HG03159 (cell line): ENCODE results near the gene CAST.

Experiments
- ATAC-seq: cut with Tn5 transposase; IDR thresholded peaks from one replicate; pipeline ENCODE4 v1.9.1; 2021; ENCODE audit warnings: mild to moderate bottlenecking, moderate library complexity; ENCODE audit not compliant: unreplicated experiment

The CAST gene

GRCh38 chr5:96642281-96642640 is 19.9 kb upstream of the CAST start:
- ATAC-seq = no peak

DNA sequence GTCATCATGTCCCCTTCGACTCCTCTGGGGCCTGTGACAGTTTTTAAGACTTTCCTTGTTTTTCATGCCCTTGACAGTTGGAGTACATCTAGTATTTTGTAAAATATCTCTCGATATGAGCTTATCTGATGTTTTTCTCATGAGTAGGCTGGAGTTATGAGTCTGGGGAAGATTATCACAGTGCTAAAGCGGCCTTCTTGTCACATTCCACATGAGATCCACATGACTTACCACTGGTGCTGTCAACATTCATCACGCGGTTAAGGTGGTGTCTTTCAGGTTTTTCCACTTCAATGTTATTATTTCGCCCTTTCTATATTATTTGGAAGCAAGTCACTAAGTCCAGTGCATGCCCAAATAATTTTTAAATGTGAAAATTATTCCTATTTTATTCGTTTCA is 17.1 kb upstream of the CAST start:
- no peak for ATAC-seq

DNA sequence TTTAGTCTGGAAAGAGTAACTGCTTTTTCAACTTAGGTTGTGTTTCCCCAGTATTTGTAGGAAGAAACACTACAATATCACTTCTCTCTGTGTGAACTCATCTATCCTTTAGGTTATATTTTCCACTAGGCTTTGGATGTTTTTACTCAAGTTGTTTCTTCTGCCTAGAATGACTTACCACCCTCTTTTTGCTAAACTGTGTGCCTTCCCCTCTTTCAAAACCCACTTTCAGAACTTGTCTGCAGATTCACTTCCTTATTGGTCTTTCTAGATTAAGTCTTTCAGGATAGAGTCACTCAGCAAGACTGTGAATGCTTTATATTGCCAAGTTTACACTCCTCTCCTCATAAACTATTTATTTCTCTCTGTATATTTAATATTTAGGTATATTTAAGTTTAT is 14.2 kb upstream of the CAST start:
- peak; percentile 80 for ATAC-seq

DNA sequence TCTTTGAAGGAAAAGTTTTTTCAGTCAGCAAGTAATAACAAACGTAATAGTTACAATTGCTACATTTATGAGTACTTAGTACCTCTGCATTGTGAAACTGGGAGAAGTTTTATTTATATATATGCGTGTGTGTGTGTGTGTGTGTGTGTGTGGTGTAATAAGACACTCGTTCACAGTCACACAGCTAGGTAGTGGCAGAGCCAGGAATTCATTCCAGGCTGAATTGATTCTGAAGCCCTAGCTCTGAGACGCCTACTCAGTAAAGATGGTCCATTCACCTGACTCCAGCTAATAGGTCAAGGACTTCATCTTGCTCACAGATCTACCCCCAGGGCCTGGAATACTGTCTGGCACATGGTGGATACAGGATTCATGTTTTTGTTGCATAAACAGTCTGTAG is 13.6 kb upstream of the CAST start:
- ATAC-seq = no peak

DNA sequence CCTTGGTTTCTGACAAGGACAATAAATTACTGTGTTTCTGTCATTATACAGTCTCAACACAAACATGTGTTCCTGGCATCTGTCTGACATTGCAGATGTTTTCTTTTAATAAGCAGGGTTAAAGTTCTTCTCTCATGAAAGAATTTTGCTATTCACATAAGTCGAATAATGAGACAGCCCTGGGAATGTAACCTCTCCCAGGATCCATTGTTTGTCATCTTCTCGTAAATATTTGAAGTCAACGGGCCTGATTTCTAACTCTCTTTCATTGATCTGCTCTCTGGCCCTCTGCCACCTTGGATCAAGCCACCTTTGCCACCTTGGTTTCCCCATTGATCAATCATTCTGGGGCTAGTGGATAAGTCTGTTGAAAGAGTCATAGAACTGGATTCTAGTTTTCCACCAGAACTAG is 12.9 kb upstream of the CAST start:
- no peak for ATAC-seq

- ATAC-seq = no peak
Observed at GRCh38 chr5:96649681-96650540, 12.3 kb upstream of the CAST start.

- ATAC-seq = peak; percentile 45
Observed at GRCh38 chr5:96651047-96651446, 11.1 kb upstream of the CAST start.

DNA sequence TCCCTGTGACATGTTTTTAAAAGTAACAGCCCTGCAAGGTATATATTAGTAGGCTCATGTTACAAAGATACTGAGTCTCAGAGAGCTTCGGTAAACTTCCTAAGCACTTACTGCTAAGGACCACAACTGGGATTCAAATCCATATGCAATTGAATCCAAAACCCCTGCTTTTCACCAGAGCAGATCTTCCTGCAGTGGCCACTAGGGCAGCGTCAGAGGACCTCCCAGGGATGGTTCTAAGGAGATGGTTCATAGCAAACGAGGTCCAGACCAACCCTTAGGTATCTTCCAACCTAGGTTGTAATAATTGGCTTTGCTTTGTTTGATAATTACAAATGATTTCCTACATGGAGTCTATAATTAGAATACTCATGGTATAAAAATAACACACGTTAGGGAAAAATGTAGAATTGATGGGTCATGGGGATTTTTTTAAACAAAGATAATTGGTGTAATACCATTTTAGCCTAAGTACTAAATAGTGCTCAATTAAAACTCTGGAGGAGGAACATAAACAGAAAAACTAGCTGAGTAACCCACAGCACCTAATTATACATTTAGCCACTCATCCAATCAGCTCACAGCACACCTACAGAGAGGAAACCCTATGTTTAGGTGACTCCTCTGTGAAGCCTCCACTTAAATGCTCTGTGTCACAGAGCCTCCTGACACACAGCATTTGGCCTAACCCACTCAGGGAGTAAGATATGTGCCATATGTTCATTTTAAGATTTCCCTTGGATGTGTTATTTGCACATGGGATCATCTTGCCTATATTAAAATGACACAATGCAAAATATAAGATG is 10.0 kb upstream of the CAST start:
- ATAC-seq = no peak

- no peak for ATAC-seq
Observed at GRCh38 chr5:96652769-96653454, 9.3 kb upstream of the CAST start.

DNA sequence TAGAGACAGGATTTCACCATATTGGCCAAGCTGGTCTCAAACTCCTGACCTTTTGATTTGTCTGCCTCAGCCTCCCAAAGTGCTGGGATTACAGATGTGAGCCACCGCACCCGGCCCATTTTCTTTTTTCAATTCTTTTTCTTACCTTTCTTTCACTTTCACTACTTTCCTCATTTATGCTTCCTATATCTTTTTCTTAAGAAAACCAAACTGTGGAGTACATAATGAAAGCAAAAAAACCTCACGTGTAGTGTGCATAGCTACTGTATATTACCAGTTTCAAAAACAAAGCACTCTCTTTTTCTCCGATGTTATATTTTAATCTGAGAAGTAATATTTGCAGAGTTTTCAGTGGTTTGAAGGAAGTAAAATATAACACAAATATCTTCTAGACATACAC is 8.0 kb upstream of the CAST start:
- ATAC-seq = no peak

DNA sequence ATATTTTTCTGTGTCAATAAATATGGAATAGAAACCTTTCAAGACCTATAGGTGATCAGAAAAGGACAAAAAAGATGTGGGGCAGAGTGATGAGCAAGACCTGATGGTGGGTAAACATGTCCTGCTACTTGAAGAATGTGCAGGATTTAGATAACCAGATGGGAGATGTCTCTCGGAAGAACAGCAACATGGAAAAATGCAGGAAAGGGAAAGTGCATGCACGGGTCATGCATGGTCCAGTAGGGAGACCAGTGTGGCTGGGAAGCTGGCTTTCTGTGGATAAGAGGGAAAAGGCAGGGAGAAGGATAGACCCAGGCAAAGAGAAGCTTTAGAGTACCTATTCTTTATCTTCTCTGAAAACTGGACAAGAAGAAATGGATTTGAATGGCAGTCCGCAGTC is 7.1 kb upstream of the CAST start:
- no peak for ATAC-seq

DNA sequence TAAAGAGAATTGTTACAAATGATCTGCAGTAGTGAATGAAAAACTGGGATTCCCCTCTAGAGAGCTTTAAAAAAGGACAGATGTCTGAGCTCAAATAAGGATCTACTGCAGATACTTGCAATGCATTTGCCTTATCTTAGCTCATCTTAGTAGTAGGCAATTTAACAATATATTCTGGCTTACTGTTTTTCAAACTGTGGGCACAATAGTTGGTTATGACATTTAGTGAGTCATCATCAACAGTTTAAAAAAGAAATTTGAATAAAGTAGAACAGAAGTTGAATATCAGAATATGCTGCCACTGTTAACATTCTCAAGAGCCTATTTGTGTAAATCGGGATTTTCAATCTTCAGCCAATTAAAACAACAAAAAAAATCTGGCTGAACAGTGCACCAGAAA is 6.7 kb upstream of the CAST start:
- no peak for ATAC-seq

GRCh38 chr5:96657068-96657467 is 5.1 kb upstream of the CAST start:
- peak; percentile 64 for ATAC-seq

GRCh38 chr5:96658272-96658671 is 3.9 kb upstream of the CAST start:
- no peak for ATAC-seq

- ATAC-seq = no peak
Observed at GRCh38 chr5:96659170-96659569, 3.0 kb upstream of the CAST start.

DNA sequence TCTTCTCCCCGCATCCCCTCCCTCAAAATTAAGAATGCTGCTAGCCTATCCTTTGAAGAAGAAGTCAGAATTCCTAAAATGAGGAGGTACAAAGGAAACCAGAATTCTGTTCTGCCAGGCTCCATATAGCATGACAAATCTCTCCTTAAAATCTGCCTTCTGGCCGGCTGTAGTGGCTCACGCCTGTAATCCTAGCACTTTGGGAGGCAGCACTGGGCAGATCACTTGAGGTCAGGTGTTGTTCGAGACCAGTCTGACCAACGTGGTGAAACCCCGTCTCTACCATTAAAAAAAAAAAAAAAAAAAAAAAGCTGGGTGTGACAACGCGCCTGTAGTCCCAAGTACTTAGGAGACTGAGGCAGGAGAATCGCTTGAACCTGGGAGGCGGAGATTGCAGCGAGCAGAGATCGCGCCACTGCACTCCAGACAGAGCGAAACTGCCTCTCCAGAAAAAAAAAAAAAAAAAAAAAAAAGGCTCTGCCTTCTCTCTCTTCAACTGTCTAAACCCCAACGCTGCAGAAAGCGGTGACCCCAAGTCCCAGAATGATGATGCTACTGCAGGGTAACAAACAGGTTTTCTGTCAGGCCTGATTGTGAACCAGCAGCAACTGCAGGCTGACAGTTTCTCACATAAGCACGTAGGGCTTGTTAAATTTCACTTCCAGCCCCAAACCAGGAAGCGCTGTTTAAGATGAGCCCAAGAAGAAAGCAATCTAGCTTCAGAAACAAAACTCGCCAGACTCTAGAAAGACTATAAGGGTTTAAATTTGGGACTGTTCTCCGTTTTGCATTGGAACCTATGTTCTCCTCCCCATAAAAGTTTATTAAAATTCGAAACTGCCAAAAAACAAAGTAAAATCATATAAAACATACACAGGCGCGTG is 963 bp upstream of the CAST start:
- ATAC-seq = peak; percentile 29

- peak; percentile 55 for ATAC-seq
Observed at GRCh38 chr5:96662725-96663518, 746 bp downstream of the CAST start.

DNA sequence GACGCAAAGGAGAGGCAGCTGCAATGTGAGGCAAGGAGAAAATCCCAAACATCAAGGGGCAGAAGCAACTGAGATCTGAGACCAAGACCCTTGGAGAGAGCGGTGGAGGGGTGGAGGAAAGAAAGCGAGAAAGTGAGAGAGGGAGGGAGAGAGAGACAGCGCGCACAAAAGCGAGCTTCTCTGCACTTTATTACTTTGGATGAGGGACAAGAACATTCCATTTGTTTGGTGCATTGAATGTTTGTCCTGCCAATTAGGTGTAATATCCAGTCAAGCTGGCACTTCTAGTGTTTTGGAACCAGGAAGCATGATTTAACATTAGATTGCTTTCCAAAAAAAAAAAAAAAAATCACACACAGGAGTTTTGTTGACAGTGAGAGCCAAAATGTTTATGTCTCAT is 1.4 kb downstream of the CAST start:
- ATAC-seq = no peak

GRCh38 chr5:96664669-96665068 is 2.5 kb downstream of the CAST start:
- no peak for ATAC-seq

DNA sequence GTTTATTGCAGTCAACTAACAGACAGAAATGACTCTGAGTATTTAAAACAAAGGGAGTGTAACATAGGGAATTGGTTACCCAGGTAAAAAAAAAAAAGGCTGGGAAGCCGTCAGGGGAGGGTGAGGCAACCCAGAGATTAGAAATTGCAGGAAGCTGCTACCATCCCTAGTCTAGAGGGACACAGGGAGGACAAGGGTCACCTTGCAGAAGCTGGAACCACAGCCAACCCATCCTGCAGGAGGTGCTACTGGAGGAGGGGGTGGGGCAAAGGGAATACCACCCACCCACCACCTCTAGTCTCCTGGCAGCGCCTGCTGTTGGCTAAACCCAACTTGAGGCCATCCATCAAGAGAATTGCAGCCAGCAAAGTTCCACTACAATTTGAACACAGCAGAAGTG is 6.5 kb downstream of the CAST start:
- no peak for ATAC-seq
